Muscle of leg (tissue), 11 donors: ENCODE results near the gene CDH4. TPM values are rescaled to one million over a fixed set of nuclear protein-coding genes. Genes with fewer than 3 reads are reported as not detected.

ENCODE experiments used
- DNase-seq: peaks from one replicate; pipeline ENCODE4 v3.0.0; 2013
- H3K27ac ChIP-seq: one replicate; pipeline ENCODE4 v1.5.1; 2013; ENCODE audit warnings: mild to moderate bottlenecking, low read length, control low read depth
- H3K27me3 ChIP-seq: one replicate; pipeline ENCODE4 v1.6.1; 2013; ENCODE audit warnings: low read length; ENCODE audit not compliant: control insufficient read depth, insufficient read depth
- H3K36me3 ChIP-seq: one replicate; pipeline ENCODE4 v1.6.1; 2013; ENCODE audit warnings: low read length; ENCODE audit not compliant: control insufficient read depth, insufficient read depth
- H3K4me1 ChIP-seq: one replicate; pipeline ENCODE4 v1.6.1; 2013; ENCODE audit warnings: low read length; ENCODE audit not compliant: control insufficient read depth, insufficient read depth
- H3K4me3 ChIP-seq: one replicate; pipeline ENCODE4 v1.5.1; 2013; ENCODE audit warnings: low read length, control low read depth
- H3K9me3 ChIP-seq: replicated peaks from 2 replicates; pipeline ENCODE4 v1.6.1; 2013; ENCODE audit warnings: low read depth, low read length; ENCODE audit not compliant: control insufficient read depth
- whole genome bisulfite sequencing: methylation state at CpG from one replicate; pipeline ENCODE4 v1.1.5; 2013; ENCODE audit warnings: missing lambda C conversion rate; ENCODE audit not compliant: insufficient coverage; 5-methylcytosine and 5-hydroxymethylcytosine counted together
- polyA plus RNA-seq, 8 donors: library from polyadenylated mRNA; unstranded; fragments of 120-200 nt; gene quantifications; one replicate each; pipeline versions ENCODE4 v1.2.1 to v1.2.3, GENCODE V29; 2013; ENCODE audit warnings: inconsistent platforms in 1 of 8, low replicate concordance in 1 of 8; ENCODE audit not compliant: insufficient read length in 8 of 8, insufficient read depth in 1 of 8
- total RNA-seq: library from RNA; stranded (reverse); fragments of 120-200 nt; gene quantifications from one replicate; pipeline ENCODE4 v1.2.4, GENCODE V29; 2013

CDH4 gene
- total and polyA plus RNA-seq, 9 donors, result 0.66 to 1.4 (median 1.2) TPM

DNA sequence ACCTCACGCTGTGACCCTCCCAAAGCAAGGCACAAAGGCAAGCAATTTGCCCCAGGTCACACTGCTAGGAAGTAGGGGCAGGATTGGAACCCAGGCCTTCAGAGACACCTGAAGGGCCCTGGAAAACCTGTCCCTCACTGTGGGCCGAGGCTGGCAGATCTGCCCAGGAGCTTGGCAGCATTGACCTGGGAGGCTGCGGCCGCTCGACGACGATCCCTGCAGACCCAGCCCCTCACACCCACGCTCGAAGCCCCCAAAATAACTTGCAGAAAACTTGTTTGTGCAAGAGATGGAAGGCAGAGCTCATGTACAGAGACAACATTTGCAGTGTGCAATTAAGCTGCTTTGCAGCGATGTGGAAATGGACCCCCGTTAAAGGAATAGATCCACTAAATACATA is 562.2 kb downstream of the CDH4 start:
- 78% methylated on average over 1 of the region's 11 CpGs for WGBS

DNA sequence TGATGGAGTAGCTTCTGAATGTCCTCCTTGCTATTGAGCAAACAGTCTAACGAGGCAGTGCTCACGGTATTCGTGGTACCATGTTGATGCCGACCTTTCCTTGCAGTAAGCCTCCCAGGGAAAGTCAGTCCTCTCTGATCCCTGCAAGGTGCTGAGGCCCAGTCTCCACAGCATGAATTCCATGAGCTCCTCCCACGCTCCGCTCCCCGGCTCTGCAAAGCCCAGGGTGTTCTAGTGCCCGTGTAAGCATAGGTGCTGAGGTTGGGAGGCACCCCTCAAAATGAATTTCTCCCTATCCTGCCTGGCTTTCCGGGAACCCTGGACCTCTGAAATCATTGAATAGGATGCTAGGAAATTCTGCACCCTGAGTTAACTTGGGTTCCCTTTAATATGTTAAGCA is 562.7 kb downstream of the CDH4 start:
- 55% methylated on average over 3 of the region's 9 CpGs for WGBS
- Histone ChIP-seq H3K36me3 (no peaks in the 10 kb centered on the region), H3K4me1 (no peaks in the 10 kb centered on the region), H3K9me3 (no peaks in the 10 kb centered on the region), H3K4me3 (no peak overlapping the region), H3K27me3 (peaks cover 4% of the 10 kb centered on the region), H3K27ac (no peak overlapping the region)
- DNase-seq, result no peak

More for the DNA sequence above, 562.2 kb downstream of the CDH4 start:
- no peak overlapping the region for H3K4me3 ChIP-seq
- H3K36me3 ChIP-seq, result no peaks in the 10 kb centered on the region
- no peak for DNase-seq
- peaks cover 4% of the 10 kb centered on the region for H3K27me3 ChIP-seq
- no peaks in the 10 kb centered on the region for H3K9me3 ChIP-seq
- H3K4me1 ChIP-seq, result no peaks in the 10 kb centered on the region
- H3K27ac ChIP-seq, result no peak overlapping the region

DNA sequence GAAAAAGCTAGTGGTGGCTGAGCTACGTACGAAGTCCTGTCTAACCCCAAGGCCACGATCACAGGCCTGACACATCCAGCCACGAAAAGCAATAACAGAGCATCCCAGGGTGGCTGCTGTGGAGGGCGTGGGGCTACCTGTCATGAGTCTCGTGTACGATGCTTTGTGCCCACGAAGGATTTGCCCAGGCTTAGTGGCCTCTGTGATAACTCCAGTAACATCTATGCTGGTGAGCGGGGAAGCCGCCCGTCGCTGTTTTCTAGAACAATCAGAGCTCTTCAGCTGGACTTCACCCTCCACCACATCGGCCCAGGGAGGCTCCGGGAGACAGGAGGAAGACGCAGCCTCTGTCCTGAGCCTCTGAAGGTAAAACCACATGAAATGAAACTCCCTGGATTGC is 563.1 kb downstream of the CDH4 start:
- no peak overlapping the region for H3K4me3 ChIP-seq
- H3K4me1 ChIP-seq, result no peaks in the 10 kb centered on the region
- no peaks in the 10 kb centered on the region for H3K36me3 ChIP-seq

DNA sequence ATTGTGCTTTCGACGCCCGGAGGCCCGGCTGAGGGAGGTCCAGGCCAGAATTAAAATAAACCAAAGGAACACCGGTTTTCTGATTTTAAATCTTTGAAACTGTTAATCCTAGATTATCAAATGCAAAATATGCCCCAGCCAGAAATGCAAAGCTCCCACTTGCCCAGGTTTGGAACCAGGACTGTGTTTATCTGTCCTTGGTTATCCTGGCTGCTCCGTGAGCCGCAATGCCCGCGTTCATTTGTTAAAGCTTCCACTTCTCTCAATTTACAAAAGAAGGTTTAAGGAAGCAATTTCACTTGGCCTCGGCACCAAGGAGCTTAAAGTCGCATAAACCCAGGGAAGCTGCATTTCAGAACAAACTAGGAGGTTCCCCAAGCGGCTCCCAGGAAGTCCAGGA is 563.6 kb downstream of the CDH4 start:
- H3K27me3 ChIP-seq, result peaks cover 4% of the 10 kb centered on the region
- H3K9me3 ChIP-seq, result no peaks in the 10 kb centered on the region
- H3K36me3 ChIP-seq, result no peaks in the 10 kb centered on the region
- DNase-seq, result no peak
- H3K27ac ChIP-seq, result no peak overlapping the region
- H3K4me3 ChIP-seq, result no peak overlapping the region
- 72% methylated on average over 8 of the region's 12 CpGs for WGBS
- H3K4me1 ChIP-seq, result no peaks in the 10 kb centered on the region

More for the DNA sequence above, 563.1 kb downstream of the CDH4 start:
- Histone ChIP-seq H3K27ac (no peak overlapping the region), H3K27me3 (peaks cover 4% of the 10 kb centered on the region), H3K9me3 (no peaks in the 10 kb centered on the region)
- WGBS, result 91% methylated on average over 9 of the region's 15 CpGs
- no peak for DNase-seq

- 78% methylated on average over 19 of the region's 25 CpGs for WGBS
- Histone ChIP-seq H3K27ac (no peak overlapping the region), H3K4me3 (no peak overlapping the region), H3K9me3 (no peaks in the 10 kb centered on the region), H3K4me1 (no peaks in the 10 kb centered on the region), H3K36me3 (no peaks in the 10 kb centered on the region), H3K27me3 (peaks cover 4% of the 10 kb centered on the region)
- DNase-seq, result no peak
These were observed 564.8 kb downstream of the CDH4 start for GRCh38 chr20:61816606-61817460.

GRCh38 chr20:61817575-61817974 is 565.5 kb downstream of the CDH4 start:
- Histone ChIP-seq H3K9me3 (no peaks in the 10 kb centered on the region), H3K36me3 (no peaks in the 10 kb centered on the region), H3K27me3 (peaks cover 4% of the 10 kb centered on the region), H3K4me3 (no peak overlapping the region), H3K27ac (no peak overlapping the region), H3K4me1 (no peaks in the 10 kb centered on the region)
- DNase-seq, result no peak
- 76% methylated on average over 13 of the region's 13 CpGs for WGBS

DNA sequence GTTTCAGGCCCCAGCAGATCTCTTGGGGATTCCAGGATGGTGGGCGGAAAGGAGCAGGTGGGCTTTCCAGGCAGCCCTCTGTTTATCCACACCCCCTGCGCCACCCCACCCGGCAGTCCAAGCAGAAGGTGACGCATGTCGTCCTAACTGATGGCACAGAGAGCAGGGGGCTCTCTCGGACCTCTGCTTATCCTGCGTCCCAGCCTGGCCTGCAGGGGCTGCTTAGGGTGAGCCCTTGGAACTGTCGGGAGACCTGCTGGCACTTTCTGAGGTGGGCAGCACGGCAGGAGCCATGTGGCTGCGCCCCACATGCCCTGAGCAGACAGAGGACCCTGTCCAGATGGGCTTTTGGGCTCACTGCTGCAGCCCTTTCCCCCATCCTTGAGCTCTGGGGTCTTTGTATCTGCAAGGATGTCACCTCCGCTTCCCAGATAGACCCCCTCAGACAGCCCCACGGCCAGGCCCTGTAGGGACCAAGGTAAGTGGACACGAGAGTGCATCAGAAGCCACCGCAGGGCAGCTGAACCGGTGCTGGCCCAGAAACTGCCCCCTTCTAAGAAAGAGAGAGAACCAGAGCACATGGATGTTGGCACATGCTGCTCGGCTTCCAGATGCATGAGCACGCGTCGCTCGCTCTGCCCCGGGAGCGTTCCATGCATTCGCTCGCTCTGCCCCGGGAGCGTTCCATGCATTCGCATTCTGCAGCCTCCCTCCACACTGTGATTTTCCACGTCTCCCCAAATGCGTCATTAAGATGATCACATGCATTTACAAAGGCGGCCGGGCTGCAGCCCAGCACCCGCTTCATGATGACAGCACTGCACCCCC is 566.9 kb downstream of the CDH4 start:
- H3K27me3 ChIP-seq, result peaks cover 4% of the 10 kb centered on the region
- H3K9me3 ChIP-seq, result no peaks in the 10 kb centered on the region
- H3K27ac ChIP-seq, result no peak overlapping the region
- WGBS, result 85% methylated on average over 29 of the region's 32 CpGs
- H3K36me3 ChIP-seq, result no peaks in the 10 kb centered on the region
- no peak for DNase-seq
- H3K4me1 ChIP-seq, result no peaks in the 10 kb centered on the region
- H3K4me3 ChIP-seq, result no peak overlapping the region

DNA sequence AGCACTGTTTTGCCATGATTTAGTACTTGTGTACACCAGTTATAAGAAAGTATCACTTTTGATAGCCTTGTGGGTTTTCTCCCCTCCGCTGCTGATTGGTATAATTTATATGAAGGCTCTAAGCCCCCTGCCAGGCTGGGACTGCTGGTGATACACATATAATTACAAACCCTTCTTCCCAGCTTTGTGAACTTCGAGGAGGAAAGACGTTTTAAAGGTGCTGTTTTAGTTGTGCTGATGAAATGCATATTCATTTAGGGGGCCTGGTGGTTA is 567.4 kb downstream of the CDH4 start:
- Histone ChIP-seq H3K27ac (no peak overlapping the region), H3K27me3 (peaks cover 3% of the 10 kb centered on the region), H3K36me3 (no peaks in the 10 kb centered on the region), H3K9me3 (no peaks in the 10 kb centered on the region), H3K4me1 (no peaks in the 10 kb centered on the region), H3K4me3 (no peak overlapping the region)
- WGBS, result no CpG with 5 or more reads among the region's 3 CpGs
- no peak for DNase-seq

DNA sequence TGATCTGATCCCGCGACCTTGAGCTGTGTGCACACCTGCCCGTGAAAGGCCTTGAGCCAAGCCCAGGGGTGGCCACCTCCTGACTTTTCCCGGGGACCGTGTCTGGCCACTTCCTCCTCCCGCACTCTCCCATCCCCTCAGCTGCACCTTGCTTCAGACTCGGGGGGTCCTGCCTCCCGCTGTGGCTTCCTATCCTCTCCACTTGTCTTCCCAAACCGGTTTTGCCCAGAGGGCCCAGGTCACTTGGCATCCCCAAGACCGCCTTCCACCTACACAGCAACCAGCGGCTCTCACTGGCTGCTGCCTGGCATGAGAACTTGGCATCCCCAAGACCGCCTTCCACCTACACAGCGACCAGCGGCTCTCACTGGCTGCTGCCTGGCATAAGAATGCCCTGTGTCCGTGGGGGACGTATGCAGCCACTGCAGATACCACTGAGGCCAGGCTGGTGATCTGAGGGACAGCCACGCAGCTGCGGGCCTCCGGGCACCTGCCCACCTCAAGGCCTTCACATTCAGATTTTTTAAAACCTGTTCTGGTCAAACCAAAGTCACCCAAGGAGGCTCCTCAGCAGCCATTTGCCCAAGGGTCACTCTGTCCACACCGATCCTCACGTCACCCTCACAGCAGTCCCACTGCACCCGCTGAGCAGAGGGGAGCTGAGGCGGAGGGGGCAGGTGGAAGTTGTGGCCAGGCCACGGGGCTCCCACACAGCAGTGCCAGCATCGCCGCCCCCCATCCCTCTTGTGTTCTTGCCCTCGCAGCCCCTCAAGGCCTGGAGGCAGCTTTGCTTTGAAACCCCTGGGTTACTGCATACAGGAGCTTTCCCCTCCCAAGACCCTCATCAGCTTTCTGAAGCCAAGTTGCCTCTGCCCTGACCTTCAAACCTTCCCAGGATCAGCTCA is 568.1 kb downstream of the CDH4 start:
- H3K27me3 ChIP-seq, result no peaks in the 10 kb centered on the region
- 85% methylated on average over 26 of the region's 27 CpGs for WGBS
- no peak overlapping the region for H3K27ac ChIP-seq
- no peak for DNase-seq
- H3K36me3 ChIP-seq, result no peaks in the 10 kb centered on the region
- no peak overlapping the region for H3K4me3 ChIP-seq
- H3K4me1 ChIP-seq, result no peaks in the 10 kb centered on the region
- H3K9me3 ChIP-seq, result no peaks in the 10 kb centered on the region

GRCh38 chr20:61821735-61822134 is 569.7 kb downstream of the CDH4 start:
- no peak for DNase-seq
- Histone ChIP-seq H3K27me3 (no peaks in the 10 kb centered on the region), H3K9me3 (no peaks in the 10 kb centered on the region), H3K4me1 (no peaks in the 10 kb centered on the region), H3K27ac (no peak overlapping the region), H3K4me3 (no peak overlapping the region), H3K36me3 (no peaks in the 10 kb centered on the region)
- 57% methylated on average over 1 of the region's 5 CpGs for WGBS
